Measurements from ENCODE around the gene PGS1.
"Not testable (repeated sequence)": the region's sequence is repeated elsewhere in the genome, so short reads cannot be mapped to it uniquely, and the experiment has no call there.

The PGS1 gene
- 51.2 to 83.3 (median 62.1) reads per million in 4 experiments for total RNA-seq

DNA sequence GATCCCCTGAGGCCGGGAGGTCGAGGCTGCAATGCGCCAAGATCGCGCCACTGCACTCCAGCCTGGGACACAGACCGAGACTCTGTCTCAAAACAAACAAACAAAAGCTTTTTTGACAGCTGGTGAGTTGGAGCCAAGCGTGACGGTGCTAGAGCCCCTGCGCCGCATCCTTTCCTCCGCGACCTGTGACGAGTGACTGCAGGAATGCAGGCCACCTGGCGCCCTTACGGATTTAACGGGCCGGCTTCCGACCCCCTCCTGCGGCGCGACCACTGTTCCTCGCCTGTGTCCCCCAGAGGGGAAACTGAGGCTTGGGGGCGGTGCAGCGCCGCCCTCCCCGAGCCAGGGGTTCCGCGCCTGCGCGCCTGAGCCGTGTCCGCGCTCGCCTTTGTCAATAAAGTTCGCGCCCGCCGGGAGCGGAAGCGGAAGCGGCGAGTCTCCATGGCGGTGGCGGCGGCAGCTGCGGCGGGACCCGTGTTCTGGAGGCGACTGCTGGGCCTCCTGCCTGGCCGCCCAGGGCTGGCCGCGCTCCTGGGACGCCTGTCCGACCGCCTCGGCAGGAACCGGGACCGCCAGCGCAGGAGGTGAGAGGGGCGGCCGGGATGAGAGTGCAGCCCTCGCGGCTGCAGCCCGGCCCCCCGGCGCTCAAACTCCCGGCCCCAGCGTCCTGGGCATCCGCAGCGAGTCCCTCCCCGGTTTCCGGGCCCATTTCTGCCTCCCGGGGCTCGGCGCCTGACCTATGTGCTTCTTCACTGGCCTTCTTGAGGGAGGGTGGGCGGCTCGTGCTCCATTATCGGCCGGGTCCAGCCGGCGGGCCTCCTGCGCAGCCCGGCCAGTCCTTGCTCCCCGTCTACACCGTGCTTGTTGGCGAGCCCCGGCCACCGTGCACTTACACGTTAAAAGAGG, at the start of gene PGS1:
Gene PGS1 (plus strand): TSS at position 425 of the 906 bp plus-strand sequence. CDS start 17 bp downstream, at position 442.
- DNase-seq, result peak; percentile 65

GRCh38 chr17:78329263-78330059, 49.0 kb upstream of the PGS1 start:
- no peak for DNase-seq

GRCh38 chr17:78330570-78331224, 47.8 kb upstream of the PGS1 start:
- no peak for DNase-seq

DNA sequence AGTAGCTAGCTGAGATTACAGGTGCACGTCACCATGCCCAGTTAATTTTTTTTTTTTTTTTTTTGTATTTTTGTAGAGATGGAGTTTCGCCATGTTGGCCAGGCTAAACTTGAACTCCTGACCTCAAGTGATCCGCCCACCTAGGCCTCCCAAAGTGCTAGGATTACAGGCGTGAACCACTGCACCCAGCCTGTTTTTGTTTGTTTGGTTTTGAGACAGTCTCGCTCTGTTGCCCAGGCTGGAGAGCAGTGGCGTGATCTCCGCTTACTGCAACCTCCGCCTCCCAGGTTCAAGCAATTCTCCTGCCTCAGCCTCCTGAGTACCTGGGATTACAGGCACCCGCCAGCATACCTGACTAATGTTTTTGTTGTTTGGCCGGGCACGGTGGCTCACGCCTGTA, 47.1 kb upstream of the PGS1 start:
- not testable (repeated sequence) for DNase-seq

DNA sequence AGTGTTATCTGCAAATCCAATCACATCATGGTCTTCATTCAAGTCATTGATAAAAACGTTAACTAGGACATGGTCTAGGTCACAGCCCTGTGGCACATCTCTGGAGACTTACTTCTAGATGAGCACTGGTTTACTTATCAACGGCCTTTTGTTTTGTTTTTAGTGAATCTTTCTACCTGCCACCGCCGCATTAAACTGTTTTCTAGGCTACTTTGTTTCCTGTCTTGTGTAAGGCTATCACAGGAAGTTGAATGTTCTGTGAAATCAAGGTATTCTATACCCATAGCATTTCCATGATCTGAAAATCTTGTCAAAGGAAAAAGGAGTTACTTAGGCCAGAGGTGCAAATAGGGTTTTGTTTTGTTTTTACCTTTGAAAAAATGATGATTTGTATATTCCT, 45.5 kb upstream of the PGS1 start:
- DNase-seq, result no peak

DNA sequence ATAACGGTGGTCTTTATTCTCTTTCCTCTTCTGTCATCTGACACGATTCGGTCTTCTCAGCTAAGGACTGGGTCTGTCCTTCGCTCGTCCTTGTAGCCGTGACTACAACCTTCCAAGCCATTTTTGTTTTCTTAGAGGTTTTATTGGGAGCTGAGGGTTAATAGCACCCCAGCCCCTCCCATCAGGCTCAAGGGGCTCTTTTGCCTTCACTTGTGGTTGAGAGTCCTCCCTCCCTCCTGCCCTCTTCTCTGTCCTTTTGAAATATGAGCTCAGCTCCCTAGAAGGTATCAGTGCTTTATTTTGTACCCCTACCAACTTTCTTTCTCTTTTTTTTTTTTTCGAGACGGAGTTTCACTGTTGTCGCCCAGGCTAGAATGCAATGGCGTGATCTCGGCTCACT, 43.2 kb upstream of the PGS1 start:
- no peak for DNase-seq

- DNase-seq, result no peak
These were observed 41.0 kb upstream of the PGS1 start for GRCh38 chr17:78337244-78338109.

- no peak for DNase-seq
These were observed 39.8 kb upstream of the PGS1 start for GRCh38 chr17:78338486-78339259.

- DNase-seq, result no peak
These were observed 38.1 kb upstream of the PGS1 start for GRCh38 chr17:78340183-78340955.

DNA sequence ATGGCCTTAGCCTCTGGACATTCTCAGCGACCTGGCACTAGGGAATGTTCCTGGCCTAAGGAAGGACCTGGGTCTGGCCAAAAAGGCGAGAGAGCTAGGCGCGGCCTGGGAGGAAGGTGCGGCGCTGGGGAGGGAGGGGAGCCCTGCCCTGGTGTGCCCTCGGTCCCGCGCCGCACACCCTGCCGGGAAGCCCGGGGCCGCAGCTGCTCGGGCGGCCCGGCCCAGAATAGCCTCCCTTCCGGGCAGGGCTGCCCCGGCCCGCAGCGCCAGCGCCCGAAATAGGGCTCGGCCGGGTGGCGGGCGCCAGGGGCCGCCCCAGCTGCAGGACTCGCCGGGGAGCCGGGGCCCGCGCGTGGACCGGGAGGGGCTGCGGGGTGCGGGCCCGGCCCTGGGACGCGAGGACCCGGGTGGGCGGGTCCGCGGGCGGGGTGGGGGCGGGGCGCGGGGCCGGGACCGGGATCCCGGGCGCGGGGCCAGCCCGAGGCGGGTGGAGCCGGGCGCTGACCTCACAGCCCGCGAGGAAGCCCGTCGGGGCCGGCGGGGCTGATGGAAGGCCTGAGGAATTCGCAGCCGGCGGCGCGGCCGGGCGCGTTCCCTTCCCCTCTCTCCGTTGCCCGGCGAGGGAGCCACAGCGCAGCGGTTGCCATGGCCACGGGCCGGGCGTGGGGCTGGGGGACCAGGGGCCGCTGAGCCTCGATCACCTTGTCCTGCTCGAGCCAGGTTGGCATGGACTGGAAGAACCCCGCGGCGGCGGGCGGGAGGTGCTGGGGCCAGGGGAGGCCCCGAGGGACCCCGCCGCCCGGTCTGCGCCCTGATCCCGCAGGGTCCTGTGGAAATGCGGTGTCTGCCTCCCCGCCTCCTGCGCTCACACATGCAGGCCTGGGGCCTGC, 36.6 kb upstream of the PGS1 start:
- no peak for DNase-seq

- no peak for DNase-seq
These were observed 35.8 kb upstream of the PGS1 start for GRCh38 chr17:78342449-78343186.

GRCh38 chr17:78343187-78343542, 35.3 kb upstream of the PGS1 start:
- no peak for DNase-seq

GRCh38 chr17:78343543-78344201, 34.8 kb upstream of the PGS1 start:
- DNase-seq, result peak; percentile 24

DNA sequence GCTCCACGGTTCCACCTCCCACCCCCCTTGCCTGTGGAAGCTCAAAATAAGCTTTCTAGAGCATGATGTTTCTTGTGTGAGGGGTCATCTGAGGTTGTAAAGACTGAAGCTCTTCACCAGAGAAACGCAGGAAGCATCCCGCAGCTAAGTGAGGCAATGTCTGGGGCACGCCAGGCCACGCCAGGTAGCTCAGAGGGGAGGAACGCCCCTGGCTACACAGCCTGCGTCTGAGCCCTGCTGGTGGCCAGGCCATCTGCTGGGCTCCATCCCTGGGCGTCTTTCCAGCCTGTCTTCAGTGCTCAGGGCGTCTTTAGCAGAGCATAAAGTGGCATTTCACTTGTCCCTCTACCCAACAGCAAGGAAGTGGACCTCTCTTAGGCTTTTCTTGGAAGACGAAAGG, 33.8 kb upstream of the PGS1 start:
- no peak for DNase-seq

DNA sequence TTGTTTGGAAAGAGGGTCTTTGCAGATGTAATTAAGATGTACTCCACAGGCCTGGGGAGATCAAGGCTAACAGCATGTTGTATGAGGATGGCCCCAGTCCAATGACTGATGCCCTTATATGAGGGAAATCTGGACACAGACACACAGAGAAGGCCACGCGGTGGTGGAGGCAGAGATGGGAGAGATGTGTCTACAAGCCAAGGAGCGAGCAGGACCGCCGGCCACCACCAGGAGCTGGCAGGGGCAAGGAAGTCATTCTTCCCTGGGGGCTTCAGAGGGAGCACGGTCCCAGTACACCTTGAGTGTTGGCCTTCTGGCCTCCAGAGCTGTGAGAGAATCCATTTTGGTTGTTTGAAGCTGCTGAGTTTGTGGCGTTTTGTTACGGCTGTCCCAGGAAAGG, 33.3 kb upstream of the PGS1 start:
- DNase-seq, result no peak

- DNase-seq, result no peak
These were observed 32.5 kb upstream of the PGS1 start for GRCh38 chr17:78345791-78346494.

DNA sequence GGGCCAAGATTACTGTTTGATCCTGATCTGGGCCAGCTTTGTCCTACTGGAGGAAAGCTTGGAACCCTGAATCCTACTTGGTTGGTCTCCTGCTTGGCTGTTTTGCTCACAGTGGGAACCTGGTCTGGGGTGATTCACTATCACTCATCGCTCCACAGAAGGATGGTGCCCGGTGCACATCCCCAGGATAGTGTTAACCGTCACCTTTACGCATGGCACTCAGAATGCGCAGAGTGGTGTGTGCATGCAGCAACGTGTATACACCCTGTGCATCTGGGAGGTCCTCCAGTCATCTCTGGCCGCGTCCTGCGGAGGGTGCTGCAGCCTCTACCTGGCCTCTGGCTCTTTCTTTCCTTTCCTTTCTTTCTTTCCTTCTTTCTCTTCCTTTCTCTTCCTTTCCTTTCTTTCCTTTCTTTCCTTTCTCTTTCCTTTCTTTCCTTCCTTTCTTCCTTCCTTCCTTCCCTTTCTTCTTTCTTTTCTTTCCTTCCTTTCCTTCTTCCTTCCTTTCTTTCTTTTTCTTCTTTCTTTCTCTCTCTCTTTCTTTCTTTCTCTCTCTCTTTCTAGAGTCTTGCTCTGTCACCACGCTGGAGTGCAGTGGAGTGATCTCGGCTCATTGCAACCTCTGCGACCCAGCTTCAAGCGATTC, 31.7 kb upstream of the PGS1 start:
- DNase-seq, result no peak

Measured in effector CD8-positive, alpha-beta T cell (primary cell).